Smooth muscle cell (in vitro differentiated cells): ENCODE data around the gene ATP1A2. TPM values are rescaled to one million over a fixed set of nuclear protein-coding genes. Genes with fewer than 3 reads are reported as not detected.

Source experiments
- DNase-seq: peaks from one replicate; lab custom pipeline; 2025; ENCODE audit not compliant: unreplicated experiment; lab: John Stamatoyannopoulos, UW
- H2AFZ ChIP-seq: fragments of 200-600 bp; sonication (generic); 2 replicates; pipeline ENCODE4 v1.6.0; 2016; ENCODE audit warnings: antibody characterized with exemption, low read depth, mild to moderate bottlenecking
- H3F3A ChIP-seq: fragments of 200-600 bp; sonication (generic); 2 replicates; pipeline ENCODE4 v1.6.0; 2017; ENCODE audit warnings: antibody characterized with exemption, low read depth
- H3K27ac ChIP-seq: fragments of 200-600 bp; sonication (generic); 2 replicates; pipeline ENCODE4 v1.5.1; 2016; ENCODE audit warnings: low read depth, mild to moderate bottlenecking
- H3K27me3 ChIP-seq: fragments of 200-600 bp; sonication (generic); 2 replicates; pipeline ENCODE4 v1.6.1; 2016; ENCODE audit warnings: low read depth, mild to moderate bottlenecking
- H3K36me3 ChIP-seq: fragments of 200-600 bp; sonication (generic); 2 replicates; pipeline ENCODE4 v1.5.1; 2016; ENCODE audit warnings: low read depth
- H3K4me1 ChIP-seq: fragments of 200-600 bp; sonication (generic); 2 replicates; pipeline ENCODE4 v1.5.1; 2016; ENCODE audit warnings: low read depth
- H3K4me2 ChIP-seq: fragments of 200-600 bp; sonication (generic); 2 replicates; pipeline ENCODE4 v1.6.0; 2016; ENCODE audit warnings: mild to moderate bottlenecking
- H3K4me3 ChIP-seq: fragments of 200-600 bp; sonication (generic); 2 replicates; pipeline ENCODE4 v1.5.1; 2016; ENCODE audit warnings: mild to moderate bottlenecking
- H3K79me2 ChIP-seq: fragments of 200-600 bp; sonication (generic); 2 replicates; pipeline ENCODE4 v1.6.0; 2016; ENCODE audit warnings: low read depth, mild to moderate bottlenecking
- H3K9ac ChIP-seq: fragments of 200-600 bp; sonication (generic); 2 replicates; pipeline ENCODE4 v1.6.0; 2016; ENCODE audit warnings: low read depth
- H3K9me3 ChIP-seq: fragments of 200-600 bp; sonication (generic); replicated peaks from 2 replicates; pipeline ENCODE4 v1.5.1; 2016; ENCODE audit warnings: low read depth
- H4K20me1 ChIP-seq: fragments of 200-600 bp; sonication (generic); 2 replicates; pipeline ENCODE4 v1.6.0; 2016; ENCODE audit warnings: low read depth
- WGBS: methylation state at CpG from one replicate; pipeline ENCODE4 v1.1.7; 2016; ENCODE audit warnings: low lambda C conversion rate; 5-methylcytosine and 5-hydroxymethylcytosine counted together
- polyA plus RNA-seq: library from polyadenylated mRNA; unstranded; fragments of >200 nt; fragmentation: Nextera tagmentation; extraction: Ambion mirVana; gene quantifications from 2 replicates; pipeline ENCODE4 v1.2.1, GENCODE V29; 2016
- total RNA-seq: library from RNA; depleted of rRNA; stranded (reverse); fragments of >200 nt; gene quantifications from 2 replicates; pipeline ENCODE4 v1.2.3, GENCODE V29; 2014
- TF ChIP-seq, protein P1 (sequence below): fragments of 200-600 bp; sonication (generic); IDR thresholded peaks from 2 replicates; pipeline ENCODE4 v1.5.1; 2017; ENCODE audit warnings: borderline replicate concordance, mild to moderate bottlenecking, antibody characterized with exemption; ENCODE audit not compliant: insufficient read depth, poor library complexity, severe bottlenecking

The ATP1A2 gene
- total and polyA plus RNA-seq, 2 experiments from 2014 or later, result not detected

DNA sequence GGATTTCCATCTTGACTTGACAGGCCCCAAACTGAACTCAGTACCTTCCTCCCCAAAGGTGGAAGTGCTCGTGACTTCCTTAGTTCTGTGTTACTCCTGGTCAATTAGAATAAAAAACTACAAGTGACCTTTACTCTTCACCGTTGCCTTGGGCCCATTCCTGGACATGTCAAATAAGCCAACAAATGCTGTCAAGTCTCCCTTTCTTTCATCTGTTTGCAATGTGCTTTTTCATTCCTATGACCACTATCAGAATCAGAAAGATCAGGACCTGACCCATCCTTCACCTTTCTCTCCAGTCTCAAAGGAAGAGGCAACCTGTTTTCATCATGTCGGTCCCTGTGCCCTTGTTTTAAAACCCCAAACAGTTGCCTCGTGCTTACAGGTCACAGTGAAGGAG lies 40.7 kb upstream of the ATP1A2 start:
- H3K4me2 ChIP-seq, result no peak overlapping the region

DNA sequence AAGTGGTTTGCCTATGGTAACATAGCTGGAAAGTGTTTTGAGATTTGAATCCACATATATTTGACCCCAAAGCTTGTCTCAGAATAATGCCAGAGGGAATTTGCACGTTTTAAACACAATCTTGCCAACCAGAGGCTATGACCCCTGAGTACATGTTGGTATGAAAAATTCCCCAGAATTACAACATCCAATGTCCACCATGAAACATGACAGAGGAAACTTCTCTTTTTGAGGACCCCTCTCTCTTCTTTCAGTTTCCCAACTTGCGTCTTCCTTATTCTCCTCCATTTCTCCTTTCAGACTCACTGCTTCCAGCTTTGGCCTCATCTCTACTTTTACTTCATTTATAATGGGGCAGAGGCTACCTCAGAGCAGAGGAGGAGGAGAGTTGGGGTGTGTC lies 39.7 kb upstream of the ATP1A2 start:
- Histone ChIP-seq H3K9ac (no peak overlapping the region), H3K4me2 (no peak overlapping the region), H3K4me3 (no peak overlapping the region), H3K79me2 (no peaks in the 10 kb centered on the region), H2AFZ (no peak overlapping the region), H3K9me3 (no peaks in the 10 kb centered on the region), H3F3A (no peaks in the 10 kb centered on the region), H3K27ac (no peak overlapping the region), H3K36me3 (no peaks in the 10 kb centered on the region), H4K20me1 (no peaks in the 10 kb centered on the region), H3K4me1 (no peaks in the 10 kb centered on the region), H3K27me3 (peaks cover 63% of the 10 kb centered on the region)
- WGBS, result 50% methylated on average over 2 of the region's 2 CpGs
- TF ChIP-seq, protein P1, sequence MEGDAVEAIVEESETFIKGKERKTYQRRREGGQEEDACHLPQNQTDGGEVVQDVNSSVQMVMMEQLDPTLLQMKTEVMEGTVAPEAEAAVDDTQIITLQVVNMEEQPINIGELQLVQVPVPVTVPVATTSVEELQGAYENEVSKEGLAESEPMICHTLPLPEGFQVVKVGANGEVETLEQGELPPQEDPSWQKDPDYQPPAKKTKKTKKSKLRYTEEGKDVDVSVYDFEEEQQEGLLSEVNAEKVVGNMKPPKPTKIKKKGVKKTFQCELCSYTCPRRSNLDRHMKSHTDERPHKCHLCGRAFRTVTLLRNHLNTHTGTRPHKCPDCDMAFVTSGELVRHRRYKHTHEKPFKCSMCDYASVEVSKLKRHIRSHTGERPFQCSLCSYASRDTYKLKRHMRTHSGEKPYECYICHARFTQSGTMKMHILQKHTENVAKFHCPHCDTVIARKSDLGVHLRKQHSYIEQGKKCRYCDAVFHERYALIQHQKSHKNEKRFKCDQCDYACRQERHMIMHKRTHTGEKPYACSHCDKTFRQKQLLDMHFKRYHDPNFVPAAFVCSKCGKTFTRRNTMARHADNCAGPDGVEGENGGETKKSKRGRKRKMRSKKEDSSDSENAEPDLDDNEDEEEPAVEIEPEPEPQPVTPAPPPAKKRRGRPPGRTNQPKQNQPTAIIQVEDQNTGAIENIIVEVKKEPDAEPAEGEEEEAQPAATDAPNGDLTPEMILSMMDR, result no peak
- no peak for DNase-seq

More for the DNA sequence above, 40.7 kb upstream of the ATP1A2 start:
- no peaks in the 10 kb centered on the region for H3K79me2 ChIP-seq
- no peaks in the 10 kb centered on the region for H3K36me3 ChIP-seq
- H4K20me1 ChIP-seq, result no peaks in the 10 kb centered on the region
- no peak overlapping the region for H2AFZ ChIP-seq
- no peaks in the 10 kb centered on the region for H3F3A ChIP-seq
- WGBS, result 75% methylated on average over 4 of the region's 4 CpGs
- H3K4me3 ChIP-seq, result no peak overlapping the region
- H3K27me3 ChIP-seq, result peaks cover 59% of the 10 kb centered on the region
- H3K4me1 ChIP-seq, result peaks cover 1% of the 10 kb centered on the region
- no peak for DNase-seq
- H3K9me3 ChIP-seq, result no peaks in the 10 kb centered on the region
- TF ChIP-seq, protein P1, result no peak
- H3K27ac ChIP-seq, result no peak overlapping the region
- no peak overlapping the region for H3K9ac ChIP-seq

DNA sequence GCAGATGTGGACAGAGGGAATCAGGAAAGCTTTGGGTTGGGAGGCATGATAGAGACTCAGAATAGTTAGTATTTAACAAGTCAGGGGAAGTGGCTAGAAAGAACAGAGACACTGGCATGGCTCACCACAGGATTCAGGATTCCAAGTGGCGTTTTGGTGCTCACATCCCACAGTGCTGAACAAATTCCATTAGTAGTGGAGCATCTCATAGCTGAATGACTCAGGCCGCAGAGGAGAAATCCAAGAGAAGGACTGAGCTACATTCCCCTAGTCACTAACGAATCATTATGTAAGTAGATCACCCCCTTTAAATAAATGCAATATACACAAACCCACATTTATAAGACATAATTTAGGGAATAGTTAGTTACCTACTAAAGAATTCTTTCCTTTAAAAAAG lies 39.3 kb upstream of the ATP1A2 start:
- H3K4me3 ChIP-seq, result no peak overlapping the region
- H3K9me3 ChIP-seq, result no peaks in the 10 kb centered on the region
- H3K36me3 ChIP-seq, result no peaks in the 10 kb centered on the region
- H3K4me2 ChIP-seq, result no peak overlapping the region
- H3K27ac ChIP-seq, result no peak overlapping the region
- H3K27me3 ChIP-seq, result peaks cover 63% of the 10 kb centered on the region
- no peak for DNase-seq
- no peak overlapping the region for H2AFZ ChIP-seq
- H3K9ac ChIP-seq, result no peak overlapping the region
- no peaks in the 10 kb centered on the region for H4K20me1 ChIP-seq
- TF ChIP-seq, protein P1, result no peak
- no peaks in the 10 kb centered on the region for H3K4me1 ChIP-seq
- H3K79me2 ChIP-seq, result no peaks in the 10 kb centered on the region
- H3F3A ChIP-seq, result no peaks in the 10 kb centered on the region
- 71% methylated on average over 3 of the region's 3 CpGs for WGBS

DNA sequence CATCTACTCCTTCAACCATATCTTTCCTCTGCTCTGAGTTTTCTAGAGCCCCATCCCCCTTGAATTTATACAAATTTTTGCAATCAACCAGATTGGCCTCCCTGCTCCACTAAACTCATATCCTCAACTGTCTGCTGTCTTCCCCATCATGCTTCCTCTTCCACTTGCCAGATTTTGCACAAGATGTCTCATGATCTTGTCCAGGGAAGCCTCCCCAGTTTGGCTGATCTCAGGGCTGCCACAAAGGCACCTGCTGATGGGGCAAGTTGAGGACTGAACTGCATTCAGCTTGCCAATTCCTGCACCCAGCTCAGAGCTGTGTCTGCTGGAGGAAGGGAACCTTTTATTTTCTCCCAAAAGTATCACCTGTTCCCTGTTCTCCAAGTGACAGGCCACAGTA lies 38.1 kb upstream of the ATP1A2 start:
- no peaks in the 10 kb centered on the region for H3K4me1 ChIP-seq
- no peak overlapping the region for H3K4me3 ChIP-seq
- no peaks in the 10 kb centered on the region for H3K9me3 ChIP-seq
- H3K4me2 ChIP-seq, result no peak overlapping the region
- H4K20me1 ChIP-seq, result no peaks in the 10 kb centered on the region
- H3K9ac ChIP-seq, result no peak overlapping the region
- H3K79me2 ChIP-seq, result no peaks in the 10 kb centered on the region
- no peak overlapping the region for H2AFZ ChIP-seq
- TF ChIP-seq, protein P1, result no peak
- DNase-seq, result no peak
- peaks cover 63% of the 10 kb centered on the region for H3K27me3 ChIP-seq
- no peaks in the 10 kb centered on the region for H3K36me3 ChIP-seq
- H3K27ac ChIP-seq, result no peak overlapping the region
- no peaks in the 10 kb centered on the region for H3F3A ChIP-seq
